ENCODE measurements around the gene ADAMTS19. TPM values are rescaled to one million over a fixed set of nuclear protein-coding genes. Genes with fewer than 3 reads are reported as not detected.

ADAMTS19 gene
- total and polyA plus RNA-seq, 9 of the 15 experiments (the other 6 are each of a cell fraction or from before 2014, with no cell fraction given), result not detected

- intact Hi-C loops (cut with micrococcal nuclease), result loop anchor here (5.0 kb wide), 1 partner anchor 1451 kb away; no protein-coding TSS in a partner anchor
- H3K9me1 ChIP-seq (ENCODE audit: control insufficient read depth, insufficient read depth, low read length), result no peaks in the 10 kb centered on the region
- ChIA-PET POLR2A (no interaction called here), CTCF (ENCODE audit: low intra/inter-chr PET ratio) (no interaction called here)
- DNase-seq (ENCODE audit: extremely low read depth in 1 of 4, low spot score in 3 of 4), result no peak
- H3K4me1 ChIP-seq (replicated peaks in 1 of 2; ENCODE audit: control insufficient read depth in 2 of 2, insufficient read depth in 2 of 2, low read length in 2 of 2), result no peaks in the 10 kb centered on the region
- H3K4me2 ChIP-seq (ENCODE audit: insufficient read depth, low read length), result no peak overlapping the region
- no peaks in the 10 kb centered on the region for H4K20me1 ChIP-seq (replicated peaks; ENCODE audit: control insufficient read depth, insufficient read depth, low read length)
- H3K27ac ChIP-seq (ENCODE audit: extremely low read depth, low read depth, low read length), result no peak overlapping the region
- no peak for TF ChIP-seq ZNF311 (CRISPR knock-in tag; IDR thresholded peaks at IDR 0.05)
- TF ChIP-seq ZFX (CRISPR knock-in tag; IDR thresholded peaks at IDR 0.05), result no peak
- TF ChIP-seq YBX1 (IDR thresholded peaks at IDR 0.05), result no peak
- TF ChIP-seq, protein P1, sequence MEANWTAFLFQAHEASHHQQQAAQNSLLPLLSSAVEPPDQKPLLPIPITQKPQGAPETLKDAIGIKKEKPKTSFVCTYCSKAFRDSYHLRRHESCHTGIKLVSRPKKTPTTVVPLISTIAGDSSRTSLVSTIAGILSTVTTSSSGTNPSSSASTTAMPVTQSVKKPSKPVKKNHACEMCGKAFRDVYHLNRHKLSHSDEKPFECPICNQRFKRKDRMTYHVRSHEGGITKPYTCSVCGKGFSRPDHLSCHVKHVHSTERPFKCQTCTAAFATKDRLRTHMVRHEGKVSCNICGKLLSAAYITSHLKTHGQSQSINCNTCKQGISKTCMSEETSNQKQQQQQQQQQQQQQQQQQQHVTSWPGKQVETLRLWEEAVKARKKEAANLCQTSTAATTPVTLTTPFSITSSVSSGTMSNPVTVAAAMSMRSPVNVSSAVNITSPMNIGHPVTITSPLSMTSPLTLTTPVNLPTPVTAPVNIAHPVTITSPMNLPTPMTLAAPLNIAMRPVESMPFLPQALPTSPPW (CRISPR knock-in tag; IDR thresholded peaks at IDR 0.05), result no peak
- H3K9me3 ChIP-seq (replicated peaks; ENCODE audit: control insufficient read depth, insufficient read depth, low read depth, low read length), result no peaks in the 10 kb centered on the region
- H3K79me2 ChIP-seq (ENCODE audit: control insufficient read depth, insufficient read depth, low read length), result no peaks in the 10 kb centered on the region
- FAIRE-seq, result no peak
- no peaks in the 10 kb centered on the region for H3K27me3 ChIP-seq (ENCODE audit: control insufficient read depth in 2 of 2, insufficient read depth in 2 of 2, low read length in 2 of 2)
- ATAC-seq, result no peak
- no peak overlapping the region for H2AFZ ChIP-seq (ENCODE audit: low read depth, low read length)
- no peak overlapping the region for H3K9ac ChIP-seq (ENCODE audit: insufficient read depth in 1 of 2, low read depth in 2 of 2, low read length in 2 of 2)
- BruUV-seq (replicated peaks), result no TSS peak
- H3K4me3 ChIP-seq, result no peak overlapping the region
- 3% methylated on average over 6 of the region's 6 CpGs for WGBS (ENCODE audit: insufficient coverage, low coverage, missing lambda C conversion rate)
- H3K36me3 ChIP-seq (ENCODE audit: control insufficient read depth, insufficient read depth, low read length), result no peaks in the 10 kb centered on the region
- in situ Hi-C loops (cut with MboI), result no loop called here
Measured at GRCh38 chr5:129661366-129662035, 201.4 kb downstream of the ADAMTS19 start.

All from K562 (cell line).